Measurements from ENCODE around the gene ASCC3.

The ASCC3 gene

GRCh38 chr6:100506651-100507050 is 374.5 kb downstream of the ASCC3 start:
- no peak overlapping the region for H3K4me3 ChIP-seq (ENCODE audit: low read depth, low read length)
- no peak for TF ChIP-seq CTCF (IDR thresholded peaks at IDR 0.05; ENCODE audit: low read depth, low read length)

- H3K4me3 ChIP-seq (ENCODE audit: low read depth, low read length): no peak overlapping the region
- TF ChIP-seq CTCF (IDR thresholded peaks at IDR 0.05; ENCODE audit: low read depth, low read length): no peak
Observed at GRCh38 chr6:100504786-100505737, 376.1 kb downstream of the ASCC3 start.

GRCh38 chr6:100503043-100503705 is 378.0 kb downstream of the ASCC3 start:
- TF ChIP-seq CTCF (IDR thresholded peaks at IDR 0.05; ENCODE audit: low read depth, low read length): no peak

GRCh38 chr6:100493206-100493888 is 387.8 kb downstream of the ASCC3 start:
- H3K4me3 ChIP-seq (ENCODE audit: low read depth, low read length): no peak overlapping the region

More at GRCh38 chr6:100503043-100503705, 378.0 kb downstream of the ASCC3 start:
- H3K4me3 ChIP-seq (ENCODE audit: low read depth, low read length): no peak overlapping the region

GRCh38 chr6:100491952-100492670 is 389.0 kb downstream of the ASCC3 start:
- TF ChIP-seq CTCF (IDR thresholded peaks at IDR 0.05; ENCODE audit: low read depth, low read length): no peak
- H3K4me3 ChIP-seq (ENCODE audit: low read depth, low read length): no peak overlapping the region

More at GRCh38 chr6:100493206-100493888, 387.8 kb downstream of the ASCC3 start:
- no peak for TF ChIP-seq CTCF (IDR thresholded peaks at IDR 0.05; ENCODE audit: low read depth, low read length)

GRCh38 chr6:100490065-100490464 is 391.1 kb downstream of the ASCC3 start:
- TF ChIP-seq CTCF (IDR thresholded peaks at IDR 0.05; ENCODE audit: low read depth, low read length): no peak
- H3K4me3 ChIP-seq (ENCODE audit: low read depth, low read length): no peak overlapping the region

Measured in WI38 (cell line).